ENCODE measurements around the gene SF3B5.

GRCh38 chr6:144110210-144110609, 14.8 kb upstream of the SF3B5 start:
- no peak for TF ChIP-seq POLR2A (IDR thresholded peaks at IDR 0.05; ENCODE audit: low read length)
- no peak for TF ChIP-seq GATA1 (IDR thresholded peaks at IDR 0.05; ENCODE audit: low read depth, low read length)
